HG03039 (cell line): ENCODE measurements around the gene DYNC2I2.
"Not testable (repeated sequence)": the region's sequence is repeated elsewhere in the genome, so short reads cannot be mapped to it uniquely, and the experiment has no call there.

Experiments
- ATAC-seq: cut with Tn5 transposase; IDR thresholded peaks from one replicate; pipeline ENCODE4 v1.9.1; 2021; ENCODE audit warnings: mild to moderate bottlenecking, moderate library complexity; ENCODE audit not compliant: unreplicated experiment

The DYNC2I2 gene

GRCh38 chr9:128619779-128620178 is 36.9 kb downstream of the DYNC2I2 start:
- no peak for ATAC-seq

- no peak for ATAC-seq
Observed at GRCh38 chr9:128619127-128619526, 37.5 kb downstream of the DYNC2I2 start.

GRCh38 chr9:128617943-128618342 is 38.7 kb downstream of the DYNC2I2 start:
- ATAC-seq = no peak

- ATAC-seq = no peak
Observed at GRCh38 chr9:128615571-128615970, 41.1 kb downstream of the DYNC2I2 start.

- ATAC-seq = no peak
Observed at GRCh38 chr9:128614728-128615127, 41.9 kb downstream of the DYNC2I2 start.

GRCh38 chr9:128611600-128612394 is 44.9 kb downstream of the DYNC2I2 start:
- ATAC-seq = no peak

- no peak for ATAC-seq
Observed at GRCh38 chr9:128610897-128611296, 45.8 kb downstream of the DYNC2I2 start.

- ATAC-seq = no peak
Observed at GRCh38 chr9:128607642-128608350, 48.9 kb downstream of the DYNC2I2 start.

- no peak for ATAC-seq
Observed at GRCh38 chr9:128603697-128604096, 53.0 kb downstream of the DYNC2I2 start.

- ATAC-seq = no peak
Observed at GRCh38 chr9:128600099-128600498, 56.5 kb downstream of the DYNC2I2 start.

GRCh38 chr9:128595471-128595870 is 61.2 kb downstream of the DYNC2I2 start:
- ATAC-seq = no peak

GRCh38 chr9:128593856-128594255 is 62.8 kb downstream of the DYNC2I2 start:
- no peak for ATAC-seq

GRCh38 chr9:128593039-128593438 is 63.6 kb downstream of the DYNC2I2 start:
- ATAC-seq = no peak

GRCh38 chr9:128588581-128589233 is 67.9 kb downstream of the DYNC2I2 start:
- ATAC-seq = no peak

- ATAC-seq = no peak
Observed at GRCh38 chr9:128587453-128587852, 69.2 kb downstream of the DYNC2I2 start.

GRCh38 chr9:128586934-128587333 is 69.7 kb downstream of the DYNC2I2 start:
- not testable (repeated sequence) for ATAC-seq

GRCh38 chr9:128585155-128585554 is 71.5 kb downstream of the DYNC2I2 start:
- ATAC-seq = not testable (repeated sequence)
